Psoas muscle (tissue), 8 donors: ENCODE data around the gene PLXND1. TPM values are rescaled to one million over a fixed set of nuclear protein-coding genes. Genes with fewer than 3 reads are reported as not detected.
"Not testable (repeated sequence)": the region's sequence is repeated elsewhere in the genome, so short reads cannot be mapped to it uniquely, and the experiment has no call there.

Experiments used
- ATAC-seq, 4 donors: fragments of 200-7000 bp; cut with Tn5 transposase; one replicate each; pipeline ENCODE4 v1.9.1; 2020; ENCODE audit warnings: moderate library complexity in 3 of 4, mild to moderate bottlenecking in 2 of 4
- DNase-seq, 2 donors: peaks; one replicate each; pipeline ENCODE4 v3.0.0-alpha.2; 2020
- H3K27ac ChIP-seq: fragments of 200-600 bp; one replicate; pipeline ENCODE4 v1.8.0; 2022
- H3K27me3 ChIP-seq, 3 donors: fragments of 200-600 bp in 1 of 3; one replicate each; pipeline versions ENCODE4 v1.6.1 to v1.8.0; 2013 to 2022; ENCODE audit warnings: low read length in 2 of 3, mild to moderate bottlenecking in 2 of 3, moderate library complexity in 1 of 3; ENCODE audit not compliant: insufficient read depth in 3 of 3
- H3K36me3 ChIP-seq, 2 donors: fragments of 200-600 bp in 1 of 2; one replicate each; pipeline versions ENCODE4 v1.6.1 to v1.8.0; 2013 to 2022; ENCODE audit warnings: low read depth in 1 of 2, mild to moderate bottlenecking in 1 of 2, moderate library complexity in 1 of 2; ENCODE audit not compliant: insufficient read depth in 1 of 2
- H3K4me1 ChIP-seq: fragments of 200-600 bp; one replicate; pipeline ENCODE4 v1.8.0; 2022
- H3K4me3 ChIP-seq: fragments of 200-600 bp; one replicate; pipeline ENCODE4 v1.8.0; 2022; ENCODE audit warnings: mild to moderate bottlenecking
- H3K9me3 ChIP-seq: fragments of 200-600 bp; one replicate; pipeline ENCODE4 v1.8.0; 2022
- WGBS, 3 donors: extraction: QIAGEN DNeasy Blood & Tissue Kit; methylation state at CpG; one replicate each; pipeline versions ENCODE4 v1.1.6 to v1.1.7; 2013; 5-methylcytosine and 5-hydroxymethylcytosine counted together
- intact Hi-C, 2 donors: fragments of 100-400 bp; cut with DNase I; formaldehyde crosslinking; loops; one replicate each; pipeline versions ENCODE4 v1.11.0 to v1.14.2; 2022
- polyA plus RNA-seq, 3 donors: library from polyadenylated mRNA; stranded (reverse); fragments of 200-250 nt; gene quantifications; one replicate each; pipeline ENCODE4 v1.2.3, GENCODE V29; 2013
- total RNA-seq, 4 donors: library from RNA; stranded (reverse); fragmentation: NEBNext Ultra II Directional in 2 of 4; extraction: Animal tissue kit (Norgen Biotek cat#: 25700) in 2 of 4; gene quantifications; one replicate each; pipeline versions ENCODE4 v1.2.1 to v1.2.4, GENCODE V29; 2021 to 2023
- TF ChIP-seq, protein P1 (sequence below): fragments of 200-600 bp; IDR thresholded peaks from one replicate; pipeline ENCODE4 v1.8.0; 2022; ENCODE audit warnings: antibody characterized with exemption
- donor health status: healthy with polysubstance abuse.
- donor health status: DM: no; HTN: no; CAD: no; lungs with moderate emphysema.
- donor health status: Bipolar disorder and iron deficiency.
- donor health status: healthy.
- donor health status: DM: yes; HTN: yes; CAD: no.
- donor health status: DM: no; HTN: no; CAD: no.
- donor health status: DM: no; HTN: no; CAD: no.
- donor health status: DM: yes; HTN: yes; CAD: no.

The PLXND1 gene
- total and polyA plus RNA-seq, 7 donors: 15.5 to 49.9 (median 28.2) TPM

DNA sequence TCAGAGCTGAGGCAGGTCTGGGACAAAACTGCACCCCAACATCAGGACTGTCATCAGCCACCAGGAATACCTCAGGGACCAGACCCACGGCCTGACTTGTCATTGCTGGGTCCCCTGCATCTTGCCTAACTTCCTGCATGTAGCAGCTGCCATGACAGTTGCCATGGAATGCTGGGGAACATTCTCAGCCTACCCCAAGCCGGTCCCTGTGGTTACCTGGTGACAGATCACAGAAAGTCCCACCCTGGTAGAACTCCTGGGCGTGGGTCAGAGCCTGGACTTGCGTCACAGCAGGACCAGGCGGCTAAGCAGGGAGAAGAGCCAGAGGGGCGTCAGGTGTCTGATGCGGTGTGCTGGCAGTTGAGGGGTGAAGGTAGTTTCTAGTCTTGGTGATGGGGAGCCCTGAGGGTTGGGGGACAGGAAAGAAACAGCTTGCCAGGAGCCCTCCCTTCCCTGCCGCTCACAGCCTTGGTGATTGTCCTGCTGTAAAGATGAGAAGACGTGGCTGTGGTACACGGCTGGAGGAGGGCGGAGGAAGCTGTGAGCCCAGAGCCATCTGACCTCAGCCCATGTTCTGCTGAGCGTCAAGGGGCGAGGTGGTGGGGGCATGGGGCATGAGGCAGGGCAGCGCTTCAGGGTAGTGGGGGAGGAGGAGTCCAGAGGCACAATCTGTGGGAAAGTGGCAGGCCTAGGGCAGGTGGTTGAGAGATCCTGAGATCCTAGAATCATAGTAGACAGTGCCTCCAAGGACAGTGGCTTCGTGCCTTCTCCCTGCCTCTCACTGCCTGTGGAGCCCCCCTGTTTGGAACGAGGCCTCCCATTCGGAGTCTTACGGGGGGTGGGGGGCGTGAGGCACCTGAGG, 58.1 kb downstream of the PLXND1 start:
- TF ChIP-seq, protein P1, sequence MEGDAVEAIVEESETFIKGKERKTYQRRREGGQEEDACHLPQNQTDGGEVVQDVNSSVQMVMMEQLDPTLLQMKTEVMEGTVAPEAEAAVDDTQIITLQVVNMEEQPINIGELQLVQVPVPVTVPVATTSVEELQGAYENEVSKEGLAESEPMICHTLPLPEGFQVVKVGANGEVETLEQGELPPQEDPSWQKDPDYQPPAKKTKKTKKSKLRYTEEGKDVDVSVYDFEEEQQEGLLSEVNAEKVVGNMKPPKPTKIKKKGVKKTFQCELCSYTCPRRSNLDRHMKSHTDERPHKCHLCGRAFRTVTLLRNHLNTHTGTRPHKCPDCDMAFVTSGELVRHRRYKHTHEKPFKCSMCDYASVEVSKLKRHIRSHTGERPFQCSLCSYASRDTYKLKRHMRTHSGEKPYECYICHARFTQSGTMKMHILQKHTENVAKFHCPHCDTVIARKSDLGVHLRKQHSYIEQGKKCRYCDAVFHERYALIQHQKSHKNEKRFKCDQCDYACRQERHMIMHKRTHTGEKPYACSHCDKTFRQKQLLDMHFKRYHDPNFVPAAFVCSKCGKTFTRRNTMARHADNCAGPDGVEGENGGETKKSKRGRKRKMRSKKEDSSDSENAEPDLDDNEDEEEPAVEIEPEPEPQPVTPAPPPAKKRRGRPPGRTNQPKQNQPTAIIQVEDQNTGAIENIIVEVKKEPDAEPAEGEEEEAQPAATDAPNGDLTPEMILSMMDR: no peak
- Histone ChIP-seq H3K4me1 (no peaks in the 10 kb centered on the region), H3K4me3 (no peak overlapping the region), H3K36me3 (no peaks in the 10 kb centered on the region), H3K27ac (no peak overlapping the region), H3K27me3 (no peaks in the 10 kb centered on the region), H3K9me3 (no peaks in the 10 kb centered on the region)
- intact Hi-C loops: no loop called here
- 88 to 93% (median 89%) methylated on average over 19 of the region's 19 CpGs for WGBS, 3 donors
- ATAC-seq (no peak), DNase-seq (peak; percentile 8 to 42)

DNA sequence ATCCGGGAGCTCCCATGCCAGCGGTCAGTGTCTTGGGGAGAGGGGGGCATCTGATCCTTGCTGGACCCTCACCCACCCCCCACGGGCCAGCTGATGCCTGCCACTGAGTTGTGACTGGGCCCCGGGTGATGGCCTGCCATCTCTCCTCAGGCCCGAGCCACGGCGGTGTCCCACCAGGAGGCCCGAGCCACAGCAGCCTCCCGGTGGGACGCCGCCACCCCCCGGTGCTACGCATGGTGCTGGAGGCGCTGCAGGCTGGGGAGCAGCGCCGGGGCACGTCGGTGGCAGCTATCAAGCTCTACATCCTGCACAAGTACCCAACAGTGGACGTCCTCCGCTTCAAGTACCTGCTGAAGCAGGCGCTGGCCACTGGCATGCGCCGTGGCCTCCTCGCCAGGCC, 59.2 kb downstream of the PLXND1 start:
- no peak overlapping the region for H3K4me3 ChIP-seq
- intact Hi-C loops: no loop called here
- 94 to 97% (median 96%) methylated on average over 17 to 24 of the region's 24 CpGs for WGBS, 3 donors
- H3K4me1 ChIP-seq: no peaks in the 10 kb centered on the region
- ATAC-seq (no peak), DNase-seq (peak; percentile 10 to 38)
- no peaks in the 10 kb centered on the region for H3K9me3 ChIP-seq
- TF ChIP-seq, protein P1: no peak
- H3K27ac ChIP-seq: no peak overlapping the region
- H3K36me3 ChIP-seq: no peaks in the 10 kb centered on the region
- no peaks in the 10 kb centered on the region for H3K27me3 ChIP-seq

DNA sequence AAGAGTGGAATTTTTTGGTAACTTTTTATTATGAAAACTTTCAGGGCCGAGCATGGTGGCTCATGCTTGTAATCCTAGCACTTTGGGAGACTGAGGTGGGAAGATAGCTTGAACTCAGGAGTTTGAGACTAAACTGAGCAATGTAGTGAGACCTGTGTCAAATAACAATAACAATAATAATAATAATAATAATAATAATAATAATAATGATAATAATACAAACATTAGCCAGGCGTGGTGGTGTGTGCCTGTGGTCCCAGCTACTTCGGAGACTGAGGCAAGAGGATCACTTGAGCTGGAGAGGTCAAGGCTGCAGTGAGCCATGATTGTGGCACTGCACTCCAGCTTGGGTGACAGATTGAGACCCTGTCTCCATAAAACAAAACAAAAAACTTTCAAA, 60.5 kb downstream of the PLXND1 start:
- H3K27me3 ChIP-seq, intact Hi-C loops, H3K36me3 ChIP-seq, DNase-seq, H3K4me1 ChIP-seq, ATAC-seq, H3K9me3 ChIP-seq, H3K4me3 ChIP-seq, H3K27ac ChIP-seq: not testable (repeated sequence)
- WGBS, 3 donors: 90 to 97% (median 92%) methylated on average over 3 of the region's 3 CpGs

DNA sequence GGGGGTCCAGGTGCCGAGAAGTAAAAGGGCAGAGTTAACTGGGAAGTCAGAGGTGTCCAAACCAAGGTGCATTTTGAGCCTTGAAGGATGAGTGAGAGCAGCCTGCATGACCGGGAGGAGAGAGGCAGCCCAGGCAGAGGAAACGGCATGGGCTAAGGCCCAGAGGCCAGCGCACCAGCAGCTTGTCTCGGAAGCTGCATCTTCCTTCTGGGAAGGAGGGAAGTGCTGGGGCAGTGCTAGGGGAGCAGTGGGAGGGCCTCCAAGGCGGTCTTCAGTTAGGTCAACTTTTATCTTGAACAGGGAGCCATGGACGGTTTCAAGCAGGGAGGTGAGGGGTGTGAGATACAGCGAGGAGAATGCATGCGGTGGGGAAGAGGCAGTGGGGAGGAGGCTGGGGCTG, 62.5 kb downstream of the PLXND1 start:
- H3K36me3 ChIP-seq: no peaks in the 10 kb centered on the region
- 85 to 89% (median 86%) methylated on average over 9 of the region's 9 CpGs for WGBS, 3 donors
- no peaks in the 10 kb centered on the region for H3K27me3 ChIP-seq
- intact Hi-C loops: no loop called here
- TF ChIP-seq, protein P1: no peak
- DNase-seq (peak in 1 of 2 donors; percentile 9), ATAC-seq (no peak)
- H3K4me1 ChIP-seq: no peaks in the 10 kb centered on the region
- no peaks in the 10 kb centered on the region for H3K9me3 ChIP-seq
- H3K4me3 ChIP-seq: no peak overlapping the region
- H3K27ac ChIP-seq: no peak overlapping the region

DNA sequence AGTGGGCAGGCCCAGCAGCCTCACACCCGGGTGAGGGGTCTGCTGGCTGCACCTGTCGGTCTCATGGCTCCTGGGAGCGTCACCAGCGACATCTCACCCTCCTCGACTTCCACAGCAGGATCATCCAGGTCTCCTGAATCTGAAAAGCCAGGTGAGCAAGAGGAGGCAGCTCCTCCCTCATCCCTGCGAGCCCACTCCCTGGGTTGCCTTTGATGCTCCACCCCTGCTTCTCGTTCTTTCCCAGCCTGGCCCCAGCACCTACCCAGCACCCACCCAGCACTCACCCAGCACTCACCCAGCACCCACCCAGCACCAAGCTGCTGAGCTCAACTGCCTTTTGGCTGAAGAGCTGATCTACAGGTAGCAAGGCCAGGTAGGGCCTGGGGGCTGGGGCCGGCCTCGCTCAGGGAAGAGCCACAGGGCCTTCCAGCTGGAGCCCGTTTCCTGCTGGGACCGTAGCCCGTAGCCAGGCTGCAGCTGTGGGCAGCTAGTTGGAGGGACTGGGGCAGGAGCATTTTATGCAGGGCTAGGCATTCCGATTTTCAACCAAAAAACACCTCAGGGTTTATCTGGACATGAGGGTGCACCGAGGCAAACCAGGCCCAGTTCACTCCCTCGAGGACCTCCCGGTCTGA, 63.2 kb downstream of the PLXND1 start, which contains the start of gene H1-8:
Gene H1-8 (plus strand): TSS at position 20 of the 635 bp plus-strand sequence. CDS start 44 bp downstream, at position 64.
- intact Hi-C loops: no loop called here
- TF ChIP-seq, protein P1: no peak
- H3K27ac ChIP-seq: no peak within 1 kb of the TSS
- WGBS, 3 donors: 85 to 88% (median 87%) methylated on average over 16 of the region's 16 CpGs
- no peak within 1 kb of the TSS for H3K4me3 ChIP-seq
- no peak for ATAC-seq
- DNase-seq: peak; percentile 1 to 37
- no peaks in the 10 kb centered on the region for H3K4me1 ChIP-seq
- H3K9me3 ChIP-seq: no peaks in the 10 kb centered on the region
- no peaks in the 10 kb centered on the region for H3K36me3 ChIP-seq
- no peaks in the 10 kb centered on the region for H3K27me3 ChIP-seq
